ENCODE data around the gene ARL15. TPM values are rescaled to one million over a fixed set of nuclear protein-coding genes. Genes with fewer than 3 reads are reported as not detected.

The ARL15 gene
- total RNA-seq, 1 experiment from 2014 or later: 140 TPM

- intact Hi-C loops (cut with micrococcal nuclease; ENCODE audit: unreplicated experiment): no loop called here
- ChIA-PET CTCF (no interaction called here), POLR2A (no interaction called here)
Measured at GRCh38 chr5:53873235-53873634, 437.1 kb downstream of the ARL15 start.

GRCh38 chr5:53871775-53872174, 438.6 kb downstream of the ARL15 start:
- Mint-ChIP-seq H3K4me1 (ENCODE audit: low read depth, unreplicated experiment) (no peaks in the 10 kb centered on the region), H3K27ac (ENCODE audit: unreplicated experiment) (no peak overlapping the region), H3K27me3 (ENCODE audit: insufficient read depth, unreplicated experiment) (no peaks in the 10 kb centered on the region), H3K36me3 (ENCODE audit: insufficient read depth, unreplicated experiment) (peaks cover 33% of the 10 kb centered on the region), H3K4me3 (ENCODE audit: unreplicated experiment) (no peak overlapping the region), H3K9me3 (ENCODE audit: unreplicated experiment) (peaks cover 11% of the 10 kb centered on the region)
- ChIA-PET CTCF (no interaction called here), POLR2A (no interaction called here)
- H3K9me3 ChIP-seq: no peaks in the 10 kb centered on the region
- no peak for TF ChIP-seq CTCF (IDR thresholded peaks at IDR 0.05; ENCODE audit: insufficient read depth in 1 of 2, low read depth in 1 of 2, low read length in 1 of 2, severe bottlenecking in 1 of 2, unreplicated experiment in 1 of 2)
- H3K36me3 ChIP-seq (ENCODE audit: control insufficient read depth, insufficient read depth, low read length): no peaks in the 10 kb centered on the region
- intact Hi-C loops (cut with micrococcal nuclease; ENCODE audit: unreplicated experiment): loop anchor here (1.0 to 2.0 kb wide), 2 partner anchors 137 to 393 kb away; no protein-coding TSS in a partner anchor
- no peaks in the 10 kb centered on the region for H3K27me3 ChIP-seq (replicated peaks; ENCODE audit: control insufficient read depth, insufficient read depth, low read length)
- H3K4me1 ChIP-seq: no peaks in the 10 kb centered on the region
- DNase-seq: no peak
- no TSS peak for BruUV-seq (replicated peaks)
- no peak overlapping the region for H3K4me3 ChIP-seq (ENCODE audit: low read depth, low read length)

More at GRCh38 chr5:53873235-53873634, 437.1 kb downstream of the ARL15 start:
- Mint-ChIP-seq H3K9me3 (ENCODE audit: unreplicated experiment) (peaks cover 11% of the 10 kb centered on the region), H3K4me1 (ENCODE audit: low read depth, unreplicated experiment) (no peaks in the 10 kb centered on the region), H3K4me3 (ENCODE audit: unreplicated experiment) (no peak overlapping the region), H3K36me3 (ENCODE audit: insufficient read depth, unreplicated experiment) (peaks cover 40% of the 10 kb centered on the region), H3K27me3 (ENCODE audit: insufficient read depth, unreplicated experiment) (no peaks in the 10 kb centered on the region), H3K27ac (ENCODE audit: unreplicated experiment) (no peak overlapping the region)
- no TSS peak for BruUV-seq (replicated peaks)
- no peak for DNase-seq
- Histone ChIP-seq H3K36me3 (ENCODE audit: control insufficient read depth, insufficient read depth, low read length) (no peaks in the 10 kb centered on the region), H3K4me1 (no peaks in the 10 kb centered on the region), H3K9me3 (no peaks in the 10 kb centered on the region), H3K4me3 (ENCODE audit: low read depth, low read length) (no peak overlapping the region), H3K27me3 (replicated peaks; ENCODE audit: control insufficient read depth, insufficient read depth, low read length) (no peaks in the 10 kb centered on the region)
- no peak for TF ChIP-seq CTCF (IDR thresholded peaks at IDR 0.05; ENCODE audit: insufficient read depth in 1 of 2, low read depth in 1 of 2, low read length in 1 of 2, severe bottlenecking in 1 of 2, unreplicated experiment in 1 of 2)

- no peaks in the 10 kb centered on the region for H3K27me3 ChIP-seq (replicated peaks; ENCODE audit: control insufficient read depth, insufficient read depth, low read length)
- no peaks in the 10 kb centered on the region for H3K9me3 ChIP-seq
- no peak overlapping the region for H3K27ac Mint-ChIP-seq (ENCODE audit: unreplicated experiment)
- H3K4me1 Mint-ChIP-seq (ENCODE audit: low read depth, unreplicated experiment): no peaks in the 10 kb centered on the region
- intact Hi-C loops (cut with micrococcal nuclease; ENCODE audit: unreplicated experiment): loop anchor here (1.0 to 2.0 kb wide), 2 partner anchors 136 to 393 kb away; no protein-coding TSS in a partner anchor
- BruUV-seq (replicated peaks): no TSS peak
- peak; percentile 17 to 31 for TF ChIP-seq CTCF (IDR thresholded peaks at IDR 0.05; ENCODE audit: insufficient read depth in 1 of 2, low read depth in 1 of 2, low read length in 1 of 2, severe bottlenecking in 1 of 2, unreplicated experiment in 1 of 2)
- CTCF ChIA-PET: no interaction called here
- no peaks in the 10 kb centered on the region for H3K36me3 ChIP-seq (ENCODE audit: control insufficient read depth, insufficient read depth, low read length)
- peaks cover 11% of the 10 kb centered on the region for H3K9me3 Mint-ChIP-seq (ENCODE audit: unreplicated experiment)
- POLR2A ChIA-PET: no interaction called here
- no peaks in the 10 kb centered on the region for H3K4me1 ChIP-seq
- peaks cover 33% of the 10 kb centered on the region for H3K36me3 Mint-ChIP-seq (ENCODE audit: insufficient read depth, unreplicated experiment)
- no peak overlapping the region for H3K4me3 ChIP-seq (ENCODE audit: low read depth, low read length)
- no peaks in the 10 kb centered on the region for H3K27me3 Mint-ChIP-seq (ENCODE audit: insufficient read depth, unreplicated experiment)
- H3K4me3 Mint-ChIP-seq (ENCODE audit: unreplicated experiment): no peak overlapping the region
- DNase-seq: peak in 1 of 2 experiments; percentile 17
Measured at GRCh38 chr5:53871050-53871449, 439.3 kb downstream of the ARL15 start.

Data from Caco-2 (cell line).